Uterus (tissue), 4 donors: ENCODE results near the gene KNG1. TPM values are rescaled to one million over a fixed set of nuclear protein-coding genes. Genes with fewer than 3 reads are reported as not detected.
"Not testable (repeated sequence)": the region's sequence is repeated elsewhere in the genome, so short reads cannot be mapped to it uniquely, and the experiment has no call there.

ENCODE experiments used
- DNase-seq, 2 donors: peaks; one replicate each; pipeline ENCODE4 v3.0.0-alpha.2; 2019 to 2020
- H3K27ac ChIP-seq, 2 donors: fragments of 200-600 bp; sonication (generic); 1 replicate in 1 of 2; 2 replicates in 1 of 2; pipeline ENCODE4 v1.5.1; 2016 to 2018
- H3K27me3 ChIP-seq, 2 donors: fragments of 200-600 bp; sonication (generic); one replicate each; pipeline ENCODE4 v1.5.1; 2018 to 2019; ENCODE audit warnings: control low read depth in 1 of 2
- H3K36me3 ChIP-seq, 2 donors: fragments of 200-600 bp; sonication (generic); one replicate each; pipeline ENCODE4 v1.5.1; 2019; ENCODE audit warnings: control low read depth in 1 of 2
- H3K4me1 ChIP-seq, 2 donors: fragments of 200-600 bp; sonication (generic); one replicate each; pipeline ENCODE4 v1.5.1; 2018 to 2019; ENCODE audit warnings: control low read depth in 1 of 2
- H3K4me3 ChIP-seq, 2 donors: fragments of 200-600 bp; sonication (generic); 1 replicate in 1 of 2; 2 replicates in 1 of 2; pipeline ENCODE4 v1.5.1; 2018 to 2019; ENCODE audit warnings: mild to moderate bottlenecking in 1 of 2
- H3K9me3 ChIP-seq, 2 donors: fragments of 200-600 bp; sonication (generic); one replicate each; pipeline ENCODE4 v1.5.1; 2019; ENCODE audit warnings: control low read depth in 1 of 2
- CTCF ChIP-seq, 4 experiments: fragments of 200-600 bp in 2 of 4; fragments of 450-650 bp in 2 of 4; sonication (generic) in 2 of 4; IDR thresholded peaks; one replicate each; pipeline ENCODE4 v1.5.1; 2016 to 2019; ENCODE audit warnings: antibody characterized with exemption in 4 of 4, mild to moderate bottlenecking in 2 of 4, moderate library complexity in 1 of 4
- POLR2A ChIP-seq, 2 donors: fragments of 450-650 bp; IDR thresholded peaks; one replicate each; pipeline ENCODE4 v1.6.1; 2016; ENCODE audit warnings: antibody characterized with exemption in 2 of 2, mild to moderate bottlenecking in 1 of 2, moderate library complexity in 1 of 2
- intact Hi-C: fragments of 100-400 bp; cut with DNase I; formaldehyde crosslinking; loops from one replicate; pipeline ENCODE4 v1.15.1; 2023; ENCODE audit warnings: low total_unique reads
- total RNA-seq, 4 donors: library from RNA; depleted of rRNA in 3 of 4; stranded (reverse); fragments of >200 nt in 3 of 4; gene quantifications; one replicate each; pipeline versions ENCODE4 v1.1.0 to v1.2.4, GENCODE V29; 2014 to 2023
- donor health status: DM: yes; HTN: yes; CAD: no.

Gene KNG1
- total RNA-seq, 4 donors from 2014 or later, result not detected

DNA sequence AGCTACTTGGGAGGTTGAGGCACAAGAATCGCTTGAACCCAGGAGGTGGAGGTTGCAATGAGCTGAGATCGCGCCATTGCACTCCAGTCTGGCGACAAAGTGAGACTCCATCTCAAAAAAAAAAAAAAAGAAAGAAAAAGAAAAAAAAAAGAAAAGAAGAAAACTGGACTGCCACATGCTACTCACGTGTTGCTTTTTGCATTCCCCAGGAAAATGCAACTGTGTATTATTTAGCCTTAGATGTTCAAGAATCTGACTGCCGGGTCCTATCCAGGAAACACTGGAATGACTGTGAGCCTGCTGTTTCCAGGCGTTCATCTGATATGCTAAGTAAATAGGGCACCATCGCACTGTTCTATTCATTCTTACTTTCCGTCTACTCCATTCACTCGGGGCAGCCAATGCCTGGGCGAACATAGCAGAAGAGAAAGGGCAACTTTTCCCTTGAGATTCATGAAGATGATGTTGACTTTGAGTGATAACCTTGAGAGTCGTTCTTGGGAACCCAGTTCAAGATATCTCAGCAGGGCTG lies 30.0 kb upstream of the KNG1 start:
- no peaks in the 10 kb centered on the region for H3K9me3 ChIP-seq
- intact Hi-C loops, result no loop called here
- no peak overlapping the region for H3K4me3 ChIP-seq
- H3K4me1 ChIP-seq, result no peaks in the 10 kb centered on the region
- H3K36me3 ChIP-seq, result no peaks in the 10 kb centered on the region
- TF ChIP-seq CTCF (IDR thresholded peaks at IDR 0.05) (no peak), POLR2A (IDR thresholded peaks at IDR 0.05) (no peak)
- H3K27me3 ChIP-seq, result no peaks in the 10 kb centered on the region
- no peak for DNase-seq
- H3K27ac ChIP-seq, result no peak overlapping the region

DNA sequence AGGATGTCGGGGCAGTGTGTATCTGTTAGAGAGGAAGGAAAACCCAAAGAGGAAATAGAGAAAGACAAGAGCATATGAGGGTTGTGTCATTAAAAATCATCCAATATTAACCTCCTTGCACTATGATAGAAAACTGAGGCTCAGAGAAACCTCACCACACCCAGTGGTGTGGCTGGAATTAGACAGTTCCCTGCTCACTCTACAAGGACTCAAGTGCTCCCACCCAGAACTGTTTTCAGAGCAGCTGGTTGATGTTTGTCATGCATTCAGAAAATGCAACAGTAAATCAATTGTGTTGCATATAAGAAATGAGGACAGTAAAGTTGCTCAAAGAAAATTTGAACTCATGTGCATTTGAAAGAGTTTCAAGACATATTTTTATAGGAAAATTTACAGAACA lies 26.9 kb upstream of the KNG1 start:
- intact Hi-C loops, H3K4me3 ChIP-seq, H3K27ac ChIP-seq, H3K9me3 ChIP-seq, H3K36me3 ChIP-seq, H3K27me3 ChIP-seq, H3K4me1 ChIP-seq, DNase-seq: not testable (repeated sequence)

DNA sequence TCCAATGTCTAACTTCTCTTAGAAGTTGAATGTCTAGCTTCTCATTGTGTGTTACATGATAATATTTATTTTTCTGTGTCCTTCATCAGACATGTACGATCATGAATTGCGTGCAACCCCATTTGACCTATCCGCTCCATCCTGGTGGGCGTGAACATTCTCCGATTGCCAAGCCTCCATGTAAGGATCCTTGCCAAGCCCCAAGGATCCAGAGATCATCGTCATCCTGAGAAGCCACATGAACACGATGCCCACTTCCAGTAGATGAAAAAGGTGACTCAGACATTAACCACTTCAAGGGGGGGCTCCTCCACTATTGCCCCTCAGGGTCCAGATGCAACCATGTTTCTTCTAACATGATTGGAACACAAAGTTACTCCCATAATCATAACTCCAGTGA lies 25.5 kb upstream of the KNG1 start:
- Histone ChIP-seq H3K36me3 (no peaks in the 10 kb centered on the region), H3K9me3 (no peaks in the 10 kb centered on the region), H3K27ac (no peak overlapping the region), H3K27me3 (no peaks in the 10 kb centered on the region), H3K4me3 (no peak overlapping the region), H3K4me1 (no peaks in the 10 kb centered on the region)
- DNase-seq, result no peak
- intact Hi-C loops, result no loop called here
- TF ChIP-seq POLR2A (IDR thresholded peaks at IDR 0.05) (no peak), CTCF (IDR thresholded peaks at IDR 0.05) (no peak)

DNA sequence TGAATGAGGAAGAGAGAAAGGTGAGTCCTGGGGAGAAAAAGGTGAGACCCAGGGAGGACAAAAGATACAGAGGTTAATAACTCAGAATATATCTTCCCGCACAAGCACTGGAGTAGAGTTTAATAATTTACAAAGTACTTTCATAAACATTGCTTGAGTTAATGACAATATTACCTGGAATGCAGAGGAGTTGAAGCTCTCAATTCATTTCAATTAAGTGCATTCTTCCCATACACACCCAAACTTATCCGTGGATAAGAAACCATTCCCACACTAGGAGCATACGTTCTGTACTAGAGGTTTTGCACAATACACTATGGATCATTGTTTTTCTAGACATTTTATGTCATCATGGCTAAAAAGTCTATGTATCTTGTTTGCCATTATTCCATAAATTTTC lies 23.3 kb upstream of the KNG1 start:
- TF ChIP-seq POLR2A (IDR thresholded peaks at IDR 0.05) (no peak), CTCF (IDR thresholded peaks at IDR 0.05) (no peak)
- intact Hi-C loops, result no loop called here
- H3K4me3 ChIP-seq, result no peak overlapping the region

DNA sequence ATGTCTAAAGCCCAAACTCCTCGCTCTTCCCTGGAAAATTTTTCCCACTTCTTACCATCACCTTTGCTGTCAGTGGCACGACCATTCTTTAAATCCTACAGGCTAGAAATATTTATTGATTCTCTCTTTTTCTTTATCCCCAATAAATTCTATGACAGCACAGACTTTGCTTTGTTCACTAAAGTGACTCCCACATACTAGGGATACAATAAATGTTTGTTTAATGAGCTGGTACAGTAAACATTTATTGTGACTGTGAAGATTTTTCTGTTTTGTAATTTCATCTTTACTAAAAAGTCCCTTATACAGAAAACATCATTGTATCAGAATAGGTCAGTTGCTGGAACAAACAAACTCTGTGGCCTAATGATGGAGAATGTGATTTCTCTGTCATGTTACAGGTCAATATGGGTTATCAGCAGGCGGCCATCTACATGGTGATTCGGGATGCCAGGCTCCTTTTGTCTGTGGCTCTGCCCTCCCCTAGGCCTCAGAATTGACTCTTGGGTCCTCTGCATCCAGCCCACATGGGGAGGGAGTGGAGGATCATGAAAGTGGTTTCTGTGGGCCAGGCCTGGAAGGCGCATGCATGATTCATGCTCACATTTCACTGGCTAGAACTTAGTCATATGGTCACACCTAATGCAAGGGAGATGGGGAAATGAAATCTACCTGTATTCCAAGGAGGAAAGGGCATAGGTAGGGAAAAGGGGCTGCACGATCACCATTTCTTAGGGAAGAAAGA lies 22.7 kb upstream of the KNG1 start:
- no peaks in the 10 kb centered on the region for H3K27me3 ChIP-seq
- intact Hi-C loops, result no loop called here
- no peak for TF ChIP-seq CTCF (IDR thresholded peaks at IDR 0.05)
- no peak for TF ChIP-seq POLR2A (IDR thresholded peaks at IDR 0.05)
- H3K4me1 ChIP-seq, result no peaks in the 10 kb centered on the region
- H3K4me3 ChIP-seq, result no peak overlapping the region
- H3K36me3 ChIP-seq, result no peaks in the 10 kb centered on the region
- no peak for DNase-seq
- no peaks in the 10 kb centered on the region for H3K9me3 ChIP-seq
- no peak overlapping the region for H3K27ac ChIP-seq

More for the DNA sequence above, 23.3 kb upstream of the KNG1 start:
- Histone ChIP-seq H3K27me3 (no peaks in the 10 kb centered on the region), H3K9me3 (no peaks in the 10 kb centered on the region), H3K36me3 (no peaks in the 10 kb centered on the region), H3K27ac (no peak overlapping the region), H3K4me1 (no peaks in the 10 kb centered on the region)
- DNase-seq, result no peak
